ENCODE measurements around the gene WWTR1. TPM values are rescaled to one million over a fixed set of nuclear protein-coding genes. Genes with fewer than 3 reads are reported as not detected.

The WWTR1 gene
- total RNA-seq, 6 experiments from 2014 or later: 41.5 to 49.7 (median 45.5) TPM

DNA sequence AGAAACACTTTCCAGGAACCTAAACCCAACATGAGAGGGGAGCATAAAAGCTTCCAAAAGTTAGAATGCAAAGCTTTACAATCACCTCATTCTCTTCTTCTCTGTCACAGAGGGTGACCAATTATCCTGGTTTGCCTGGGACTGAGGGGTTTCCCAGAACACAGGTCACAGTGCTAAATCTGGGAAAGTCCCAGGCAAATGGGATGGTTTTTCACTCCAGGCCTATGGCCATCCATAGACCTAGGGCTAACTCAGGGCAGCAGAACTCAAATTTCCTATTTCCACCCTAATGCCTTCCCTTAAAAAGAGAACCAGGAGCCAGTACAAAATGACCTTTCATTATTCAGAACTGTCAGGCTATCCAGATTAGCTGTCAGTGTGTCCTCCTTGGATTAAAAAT is 106.3 kb downstream of the WWTR1 start:
- Mint-ChIP-seq H3K9me3 (no peaks in the 10 kb centered on the region), H3K27me3 (ENCODE audit: insufficient read depth) (peaks cover 1% of the 10 kb centered on the region), H3K4me3 (no peak overlapping the region), H3K4me1 (ENCODE audit: low read depth) (peaks cover 72% of the 10 kb centered on the region), H3K36me3 (ENCODE audit: low read depth) (peaks cover 13% of the 10 kb centered on the region), H3K27ac (no peak overlapping the region)
- DNase-seq: no peak
- TF ChIP-seq CTCF (IDR thresholded peaks at IDR 0.05): no peak

GRCh38 chr3:149548669-149549065 is 109.2 kb downstream of the WWTR1 start:
- no peak for TF ChIP-seq CTCF (IDR thresholded peaks at IDR 0.05)
- Mint-ChIP-seq H3K27me3 (ENCODE audit: insufficient read depth) (peaks cover 3% of the 10 kb centered on the region), H3K27ac (peak overlapping the region; percentile 97), H3K9me3 (no peaks in the 10 kb centered on the region), H3K4me1 (ENCODE audit: low read depth) (peaks cover 57% of the 10 kb centered on the region), H3K4me3 (peak overlapping the region; percentile 65; the same call in 1 of the 2 replicates), H3K36me3 (ENCODE audit: low read depth) (peaks cover 27% of the 10 kb centered on the region)
- DNase-seq: no peak

- no peak for TF ChIP-seq CTCF (IDR thresholded peaks at IDR 0.05)
- DNase-seq: peak; percentile 74
- Mint-ChIP-seq H3K4me3 (peak overlapping the region; percentile 65), H3K36me3 (ENCODE audit: low read depth) (peaks cover 27% of the 10 kb centered on the region), H3K27me3 (ENCODE audit: insufficient read depth) (peaks cover 2% of the 10 kb centered on the region; the same call in 1 of the 2 replicates), H3K9me3 (no peaks in the 10 kb centered on the region), H3K4me1 (ENCODE audit: low read depth) (peaks cover 54% of the 10 kb centered on the region), H3K27ac (peak overlapping the region; percentile 97)
Measured at GRCh38 chr3:149547954-149548668, 109.7 kb downstream of the WWTR1 start.

DNA sequence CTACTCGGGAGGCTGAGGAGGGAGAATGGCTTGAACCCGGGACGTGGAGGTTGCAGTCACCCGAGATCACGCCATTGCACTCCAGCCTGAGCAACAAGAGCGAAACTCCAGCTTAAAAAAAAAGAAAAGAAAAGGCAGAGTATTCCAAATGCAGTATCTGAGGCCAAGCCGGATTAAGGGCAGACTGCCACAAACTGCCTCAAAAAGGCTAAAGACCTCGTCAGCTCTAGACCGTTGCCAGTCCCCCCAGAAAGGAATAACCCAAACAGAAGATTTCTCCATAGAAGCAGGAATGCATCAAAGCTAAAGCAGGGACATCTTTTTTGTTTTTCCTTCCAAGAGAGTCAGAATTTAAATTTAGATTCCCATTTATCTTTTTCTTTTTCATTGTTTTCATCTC is 110.4 kb downstream of the WWTR1 start:
- peaks cover 33% of the 10 kb centered on the region for H3K36me3 Mint-ChIP-seq (ENCODE audit: low read depth)
- H3K9me3 Mint-ChIP-seq: no peaks in the 10 kb centered on the region
- H3K27me3 Mint-ChIP-seq (ENCODE audit: insufficient read depth): peaks cover 2% of the 10 kb centered on the region; the same call in 1 of the 2 replicates
- H3K4me3 Mint-ChIP-seq: peak overlapping the region; percentile 65
- H3K27ac Mint-ChIP-seq: peak overlapping the region; percentile 97
- no peak for TF ChIP-seq CTCF (IDR thresholded peaks at IDR 0.05)
- DNase-seq: no peak
- H3K4me1 Mint-ChIP-seq (ENCODE audit: low read depth): peaks cover 54% of the 10 kb centered on the region

- H3K4me1 Mint-ChIP-seq (ENCODE audit: low read depth): peaks cover 77% of the 10 kb centered on the region
- peaks cover 3% of the 10 kb centered on the region; the same call in 1 of the 2 replicates for H3K27me3 Mint-ChIP-seq (ENCODE audit: insufficient read depth)
- H3K4me3 Mint-ChIP-seq: no peak overlapping the region
- no peak for TF ChIP-seq CTCF (IDR thresholded peaks at IDR 0.05)
- DNase-seq: no peak
- no peaks in the 10 kb centered on the region for H3K9me3 Mint-ChIP-seq
- H3K36me3 Mint-ChIP-seq (ENCODE audit: low read depth): peaks cover 45% of the 10 kb centered on the region
- peak overlapping the region; percentile 11; the same call in 1 of the 2 replicates for H3K27ac Mint-ChIP-seq
Measured at GRCh38 chr3:149545049-149545448, 112.8 kb downstream of the WWTR1 start.
